CD4-positive, alpha-beta memory T cell (primary cell): ENCODE measurements around the gene UNK. TPM values are rescaled to one million over a fixed set of nuclear protein-coding genes. Genes with fewer than 3 reads are reported as not detected.

Experiments
- CTCF ChIA-PET: fragments of 350-600 bp; sonication (Branson Sonifier 250); formaldehyde crosslinking; loops from one replicate; lab custom pipeline; 2021; ENCODE audit warnings: inconsistent platforms; ENCODE audit not compliant: partially characterized antibody; lab: Charles Lee
- POLR2A ChIA-PET: fragments of 350-600 bp; sonication (Branson Sonifier 250); formaldehyde crosslinking; loops from one replicate; lab custom pipeline; 2021; ENCODE audit not compliant: partially characterized antibody; lab: Charles Lee
- DNase-seq, 5 donors: peaks; one replicate each; pipeline versions ENCODE4 v3.0.0 to v3.0.0-alpha.2; 2020 to 2022; ENCODE audit warnings: mixed read lengths in 1 of 5
- H3K27ac ChIP-seq: one replicate; pipeline ENCODE4 v1.7.0; 2013; ENCODE audit warnings: low read depth, low read length
- H3K27me3 ChIP-seq: 2 replicates; pipeline ENCODE4 v1.7.0; 2013; ENCODE audit warnings: mild to moderate bottlenecking, low read length, moderate library complexity; ENCODE audit not compliant: insufficient read depth
- H3K36me3 ChIP-seq: 2 replicates; pipeline ENCODE4 v1.7.0; 2013; ENCODE audit warnings: mild to moderate bottlenecking, low read length, moderate library complexity; ENCODE audit not compliant: insufficient read depth
- H3K4me1 ChIP-seq: 2 replicates; pipeline ENCODE4 v1.7.0; 2013; ENCODE audit warnings: mild to moderate bottlenecking, low read length, moderate library complexity; ENCODE audit not compliant: insufficient read depth
- H3K4me3 ChIP-seq, 2 donors: one replicate each; pipeline ENCODE4 v1.7.0; 2013; ENCODE audit warnings: low read length in 2 of 2, mild to moderate bottlenecking in 1 of 2
- H3K9me3 ChIP-seq, 2 donors: one replicate each; pipeline ENCODE4 v1.7.0; 2013; ENCODE audit warnings: low read length in 2 of 2, control low read depth in 1 of 2; ENCODE audit not compliant: control insufficient read depth in 1 of 2
- H3K27ac Mint-ChIP-seq, 7 donors: one replicate each; pipeline ENCODE4 v1.8.0; 2020 to 2021; ENCODE audit warnings: mixed read lengths in 7 of 7, mild to moderate bottlenecking in 6 of 7, inconsistent platforms in 3 of 7, moderate library complexity in 3 of 7
- H3K27me3 Mint-ChIP-seq, 2 donors: one replicate each; pipeline ENCODE4 v1.8.0; 2020 to 2021; ENCODE audit warnings: mixed read lengths in 2 of 2
- H3K36me3 Mint-ChIP-seq, 2 donors: one replicate each; pipeline ENCODE4 v1.8.0; 2020 to 2021; ENCODE audit warnings: mixed read lengths in 2 of 2, inconsistent platforms in 1 of 2, mild to moderate bottlenecking in 1 of 2
- H3K4me1 Mint-ChIP-seq, 4 donors: one replicate each; pipeline ENCODE4 v1.8.0; 2020 to 2021; ENCODE audit warnings: mixed read lengths in 4 of 4, mild to moderate bottlenecking in 1 of 4
- H3K4me3 Mint-ChIP-seq, 8 donors: one replicate each; pipeline ENCODE4 v1.8.0; 2020 to 2021; ENCODE audit warnings: mixed read lengths in 8 of 8, mild to moderate bottlenecking in 7 of 8, moderate library complexity in 6 of 8, inconsistent platforms in 3 of 8
- H3K9me3 Mint-ChIP-seq, 8 donors: one replicate each; pipeline ENCODE4 v1.8.0; 2020 to 2021; ENCODE audit warnings: mixed read lengths in 8 of 8, mild to moderate bottlenecking in 5 of 8, inconsistent platforms in 3 of 8, moderate library complexity in 1 of 8
- intact Hi-C: fragments of 100-400 bp; cut with micrococcal nuclease; formaldehyde crosslinking; loops from one replicate; pipeline ENCODE4 v1.15.1; 2023
- polyA plus RNA-seq, 2 donors: library from polyadenylated mRNA; unstranded; fragments of 300-500 nt; fragmentation: Illumina TruSeq; gene quantifications; one replicate each; pipeline ENCODE4 v1.2.3, GENCODE V29; 2021
- total RNA-seq, 2 experiments: library from RNA; stranded (reverse); gene quantifications; one replicate each; pipeline ENCODE4 v1.2.3, GENCODE V29; 2021

UNK gene
- total and polyA plus RNA-seq, 4 experiments from 2014 or later = 22.2 to 48.1 (median 34.4) TPM

GRCh38 chr17:75753514-75754377 is 30.9 kb upstream of the UNK start:
- Histone ChIP-seq H3K4me3 (peak overlapping the region in 1 of 2 donors; percentile 38), H3K4me1 (peaks cover 22% of the 10 kb centered on the region), H3K36me3 (no peaks in the 10 kb centered on the region), H3K9me3 (no peaks in the 10 kb centered on the region), H3K27ac (peak overlapping the region; percentile 11), H3K27me3 (no peaks in the 10 kb centered on the region)
- peak overlapping the region; percentile 58 to 80 (median 72) for H3K4me3 Mint-ChIP-seq
- no peaks in the 10 kb centered on the region for H3K36me3 Mint-ChIP-seq
- peaks cover 8 to 27% (median 18%) of the 10 kb centered on the region in 4 donors for H3K4me1 Mint-ChIP-seq
- CTCF ChIA-PET = interaction anchor here (0.6 to 12.5 kb wide), 53 partner anchors 9 to 327 kb away, joined by 3 to 326 read pairs (median 4); partner anchors contain the start of genes FBF1, GALK1, MRPL38 and RECQL5
- POLR2A ChIA-PET = interaction anchor here (0.5 to 2.9 kb wide), 24 partner anchors 9 to 298 kb away, joined by 3 to 117 read pairs (median 5); partner anchors contain the start of genes GALK1, MRPL38, RECQL5 and SAP30BP
- peak in 4 of 5 donors; percentile 67 to 78 (median 68) for DNase-seq
- peak overlapping the region in 1 of 7 donors; percentile 60 for H3K27ac Mint-ChIP-seq
- no peaks in the 10 kb centered on the region for H3K9me3 Mint-ChIP-seq
- H3K27me3 Mint-ChIP-seq = no peaks in the 10 kb centered on the region
- intact Hi-C loops = loop anchor here (1.0 to 5.0 kb wide), 4 partner anchors 12 to 254 kb away; partner anchors contain the start of gene GALK1

- no peaks in the 10 kb centered on the region for H3K9me3 Mint-ChIP-seq
- H3K9me3 ChIP-seq = no peaks in the 10 kb centered on the region
- H3K27me3 Mint-ChIP-seq = no peaks in the 10 kb centered on the region
- CTCF ChIA-PET = interaction anchor here (1.1 to 12.5 kb wide), 22 partner anchors 9 to 251 kb away, joined by 3 to 326 read pairs (median 11); partner anchors contain the start of genes GALK1, RECQL5, SAP30BP and SMIM5
- H3K4me3 Mint-ChIP-seq = peak overlapping the region in 6 of 8 donors; percentile 54 to 83 (median 64)
- H3K36me3 ChIP-seq = no peaks in the 10 kb centered on the region
- peaks cover 20% of the 10 kb centered on the region for H3K4me1 ChIP-seq
- peak overlapping the region; percentile 11 for H3K27ac ChIP-seq
- H3K36me3 Mint-ChIP-seq = no peaks in the 10 kb centered on the region
- no peak overlapping the region for H3K4me3 ChIP-seq
- no peaks in the 10 kb centered on the region for H3K27me3 ChIP-seq
- POLR2A ChIA-PET = interaction anchor here (1.0 to 2.9 kb wide), 15 partner anchors 8 to 166 kb away, joined by 3 to 117 read pairs (median 14); partner anchors contain the start of genes GALK1, RECQL5, SAP30BP and TRIM65
- intact Hi-C loops = loop anchor here (5.0 kb wide), 1 partner anchor 253 kb away; no protein-coding TSS in a partner anchor
- H3K4me1 Mint-ChIP-seq = peaks cover 8 to 25% (median 17%) of the 10 kb centered on the region in 4 donors
- peak overlapping the region in 6 of 7 donors; percentile 1 to 92 (median 72) for H3K27ac Mint-ChIP-seq
- DNase-seq = no peak
Observed at GRCh38 chr17:75754378-75755204, 30.0 kb upstream of the UNK start.

- Mint-ChIP-seq H3K36me3 (no peaks in the 10 kb centered on the region), H3K9me3 (no peaks in the 10 kb centered on the region), H3K27me3 (no peaks in the 10 kb centered on the region), H3K4me3 (peak overlapping the region in 3 of 8 donors; percentile 59 to 83 (median 71)), H3K27ac (peak overlapping the region in 3 of 7 donors; percentile 69 to 88 (median 79)), H3K4me1 (peaks cover 4 to 19% (median 12%) of the 10 kb centered on the region in 4 donors)
- Histone ChIP-seq H3K4me1 (peaks cover 13% of the 10 kb centered on the region), H3K36me3 (no peaks in the 10 kb centered on the region), H3K27ac (no peak overlapping the region), H3K4me3 (no peak overlapping the region), H3K9me3 (no peaks in the 10 kb centered on the region), H3K27me3 (no peaks in the 10 kb centered on the region)
- CTCF ChIA-PET = interaction anchor here (1.2 to 12.5 kb wide), 5 partner anchors 9 to 125 kb away, joined by 3 to 326 read pairs (median 5); partner anchors contain the start of genes GALK1 and SMIM5
- POLR2A ChIA-PET = interaction anchor here (1.2 to 2.5 kb wide), 3 partner anchors 9 to 142 kb away, joined by 4 to 14 read pairs (median 9); partner anchors contain the start of gene TRIM65
- intact Hi-C loops = no loop called here
- no peak for DNase-seq
Observed at GRCh38 chr17:75755205-75755901, 29.3 kb upstream of the UNK start.

GRCh38 chr17:75755990-75756389 is 28.6 kb upstream of the UNK start:
- DNase-seq = no peak
- Mint-ChIP-seq H3K27ac (peak overlapping the region in 2 of 7 donors; percentile 10 to 79), H3K36me3 (no peaks in the 10 kb centered on the region), H3K4me3 (peak overlapping the region in 2 of 8 donors; percentile 26 to 65), H3K27me3 (no peaks in the 10 kb centered on the region), H3K4me1 (peaks cover 4 to 16% (median 12%) of the 10 kb centered on the region in 4 donors), H3K9me3 (no peaks in the 10 kb centered on the region)
- Histone ChIP-seq H3K36me3 (no peaks in the 10 kb centered on the region), H3K9me3 (no peaks in the 10 kb centered on the region), H3K27me3 (no peaks in the 10 kb centered on the region), H3K27ac (no peak overlapping the region), H3K4me1 (peaks cover 13% of the 10 kb centered on the region), H3K4me3 (no peak overlapping the region)
- POLR2A ChIA-PET = interaction anchor here (1.2 to 1.7 kb wide), 2 partner anchors 8 to 20 kb away, joined by 4 to 9 read pairs; no protein-coding TSS in a partner anchor
- intact Hi-C loops = no loop called here
- CTCF ChIA-PET = interaction anchor here (1.2 to 12.5 kb wide), 4 partner anchors 9 to 125 kb away, joined by 3 to 326 read pairs (median 4); partner anchors contain the start of genes GALK1 and SMIM5

- Mint-ChIP-seq H3K27ac (no peak overlapping the region), H3K9me3 (no peaks in the 10 kb centered on the region), H3K36me3 (no peaks in the 10 kb centered on the region), H3K4me3 (no peak overlapping the region), H3K27me3 (no peaks in the 10 kb centered on the region), H3K4me1 (peaks cover 4 to 16% (median 12%) of the 10 kb centered on the region in 4 donors)
- Histone ChIP-seq H3K27me3 (no peaks in the 10 kb centered on the region), H3K4me1 (peaks cover 13% of the 10 kb centered on the region), H3K9me3 (no peaks in the 10 kb centered on the region), H3K27ac (no peak overlapping the region), H3K4me3 (no peak overlapping the region), H3K36me3 (no peaks in the 10 kb centered on the region)
- intact Hi-C loops = no loop called here
- DNase-seq = no peak
- CTCF ChIA-PET = interaction anchor here (1.4 to 12.5 kb wide), 4 partner anchors 8 to 126 kb away, joined by 3 to 326 read pairs (median 5); partner anchors contain the start of genes GALK1 and SMIM5
- POLR2A ChIA-PET = interaction anchor here (1.4 to 1.7 kb wide), 2 partner anchors 20 to 98 kb away, joined by 4 to 9 read pairs; partner anchors contain the start of gene WBP2
Observed at GRCh38 chr17:75756451-75757085, 28.0 kb upstream of the UNK start.
